Osteocyte (in vitro differentiated cells): Measurements from ENCODE around the gene EGFR. TPM values are rescaled to one million over a fixed set of nuclear protein-coding genes. Genes with fewer than 3 reads are reported as not detected.
A peak's percentile ranks its signal among the peaks of the same experiment; 100 is the strongest.

Source experiments
- DNase-seq: peaks from one replicate; pipeline ENCODE4 v3.0.0; 2021; ENCODE audit warnings: mixed read lengths; ENCODE audit not compliant: unreplicated experiment; ENCODE audit errors: extremely low spot score
- H3K27ac Mint-ChIP-seq: one replicate; pipeline ENCODE4 v1.8.0; 2021; ENCODE audit warnings: mild to moderate bottlenecking, mixed read lengths; ENCODE audit not compliant: unreplicated experiment
- H3K27me3 Mint-ChIP-seq: one replicate; pipeline ENCODE4 v1.8.0; 2021; ENCODE audit warnings: mixed read lengths; ENCODE audit not compliant: unreplicated experiment
- H3K36me3 Mint-ChIP-seq: one replicate; pipeline ENCODE4 v1.8.0; 2021; ENCODE audit warnings: mixed read lengths; ENCODE audit not compliant: unreplicated experiment
- H3K4me1 Mint-ChIP-seq: one replicate; pipeline ENCODE4 v1.8.0; 2021; ENCODE audit warnings: mixed read lengths; ENCODE audit not compliant: unreplicated experiment
- H3K4me3 Mint-ChIP-seq: one replicate; pipeline ENCODE4 v1.8.0; 2021; ENCODE audit warnings: mild to moderate bottlenecking, moderate library complexity, mixed read lengths; ENCODE audit not compliant: unreplicated experiment
- H3K9me3 Mint-ChIP-seq: one replicate; pipeline ENCODE4 v1.8.0; 2021; ENCODE audit warnings: mixed read lengths; ENCODE audit not compliant: unreplicated experiment
- total RNA-seq: library from RNA; stranded (reverse); gene quantifications from 2 replicates; pipeline ENCODE4 v1.2.1, GENCODE V29; 2021
- TF ChIP-seq, protein P1 (sequence below): fragments of 200-600 bp; sonication (generic); IDR thresholded peaks from 2 replicates; pipeline ENCODE4 v1.5.0; 2021; ENCODE audit warnings: antibody characterized with exemption, mild to moderate bottlenecking, moderate library complexity

Gene EGFR
- total RNA-seq, 1 donor from 2014 or later = 56.5 TPM

DNA sequence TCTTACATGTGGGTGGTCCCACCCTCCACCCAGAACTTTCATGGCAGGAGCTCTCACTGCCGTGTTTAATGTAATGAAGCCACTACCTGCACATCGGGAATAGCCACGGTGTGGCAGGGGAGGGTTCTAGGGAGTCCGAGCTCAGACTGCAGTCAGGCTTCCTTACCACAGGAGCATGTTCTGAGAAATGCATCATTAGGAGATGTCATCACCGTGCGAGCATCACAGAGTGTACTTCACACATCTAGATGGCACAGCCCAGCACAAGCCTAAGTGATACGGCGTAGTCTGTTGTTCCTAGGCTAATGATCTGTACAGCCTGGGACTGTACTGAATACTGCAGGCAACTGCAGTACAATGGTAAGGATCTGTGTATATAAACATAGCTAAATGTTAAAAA is 193.4 kb downstream of the EGFR start:
- Mint-ChIP-seq H3K4me3 (no peak overlapping the region), H3K27me3 (no peaks in the 10 kb centered on the region), H3K36me3 (peaks cover 11% of the 10 kb centered on the region), H3K4me1 (peaks cover 46% of the 10 kb centered on the region), H3K9me3 (no peaks in the 10 kb centered on the region), H3K27ac (peak overlapping the region; percentile 75)
- TF ChIP-seq, protein P1, sequence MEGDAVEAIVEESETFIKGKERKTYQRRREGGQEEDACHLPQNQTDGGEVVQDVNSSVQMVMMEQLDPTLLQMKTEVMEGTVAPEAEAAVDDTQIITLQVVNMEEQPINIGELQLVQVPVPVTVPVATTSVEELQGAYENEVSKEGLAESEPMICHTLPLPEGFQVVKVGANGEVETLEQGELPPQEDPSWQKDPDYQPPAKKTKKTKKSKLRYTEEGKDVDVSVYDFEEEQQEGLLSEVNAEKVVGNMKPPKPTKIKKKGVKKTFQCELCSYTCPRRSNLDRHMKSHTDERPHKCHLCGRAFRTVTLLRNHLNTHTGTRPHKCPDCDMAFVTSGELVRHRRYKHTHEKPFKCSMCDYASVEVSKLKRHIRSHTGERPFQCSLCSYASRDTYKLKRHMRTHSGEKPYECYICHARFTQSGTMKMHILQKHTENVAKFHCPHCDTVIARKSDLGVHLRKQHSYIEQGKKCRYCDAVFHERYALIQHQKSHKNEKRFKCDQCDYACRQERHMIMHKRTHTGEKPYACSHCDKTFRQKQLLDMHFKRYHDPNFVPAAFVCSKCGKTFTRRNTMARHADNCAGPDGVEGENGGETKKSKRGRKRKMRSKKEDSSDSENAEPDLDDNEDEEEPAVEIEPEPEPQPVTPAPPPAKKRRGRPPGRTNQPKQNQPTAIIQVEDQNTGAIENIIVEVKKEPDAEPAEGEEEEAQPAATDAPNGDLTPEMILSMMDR = no peak
- DNase-seq = no peak

DNA sequence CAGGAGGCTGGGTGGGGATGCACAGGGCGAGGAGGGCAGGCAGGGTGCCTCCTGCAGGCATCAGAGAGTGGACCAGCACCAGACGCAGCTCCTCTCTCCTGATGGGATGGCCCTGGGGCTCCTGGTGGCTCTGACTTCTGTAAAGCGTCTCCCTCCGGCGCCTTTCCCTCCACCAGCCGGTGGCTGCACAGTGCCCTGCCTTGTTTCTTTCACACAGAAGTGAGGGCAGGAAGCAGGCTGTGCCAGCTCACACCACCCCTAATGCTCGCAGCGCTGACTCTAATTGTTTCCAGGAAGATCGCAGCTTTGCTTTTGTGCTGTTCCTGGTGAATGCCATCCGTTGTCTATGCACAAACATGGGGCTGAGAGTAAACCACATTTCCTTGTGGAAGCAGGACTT is 194.0 kb downstream of the EGFR start:
- TF ChIP-seq, protein P1 = no peak
- H3K27ac Mint-ChIP-seq = no peak overlapping the region
- no peak for DNase-seq
- no peak overlapping the region for H3K4me3 Mint-ChIP-seq
- peaks cover 46% of the 10 kb centered on the region for H3K4me1 Mint-ChIP-seq
- H3K36me3 Mint-ChIP-seq = peaks cover 11% of the 10 kb centered on the region
- H3K9me3 Mint-ChIP-seq = no peaks in the 10 kb centered on the region
- H3K27me3 Mint-ChIP-seq = no peaks in the 10 kb centered on the region

GRCh38 chr7:55214707-55215106 is 195.9 kb downstream of the EGFR start:
- TF ChIP-seq, protein P1 = no peak
- H3K36me3 Mint-ChIP-seq = peaks cover under 1% of the 10 kb centered on the region
- H3K27me3 Mint-ChIP-seq = no peaks in the 10 kb centered on the region
- H3K4me3 Mint-ChIP-seq = no peak overlapping the region
- no peaks in the 10 kb centered on the region for H3K9me3 Mint-ChIP-seq
- no peak for DNase-seq
- no peak overlapping the region for H3K27ac Mint-ChIP-seq
- H3K4me1 Mint-ChIP-seq = peaks cover 43% of the 10 kb centered on the region

GRCh38 chr7:55223023-55223422 is 204.2 kb downstream of the EGFR start:
- Mint-ChIP-seq H3K36me3 (no peaks in the 10 kb centered on the region), H3K27me3 (peaks cover 7% of the 10 kb centered on the region), H3K9me3 (peaks cover 18% of the 10 kb centered on the region), H3K4me1 (no peaks in the 10 kb centered on the region), H3K4me3 (no peak overlapping the region), H3K27ac (no peak overlapping the region)
- TF ChIP-seq, protein P1 = no peak
- DNase-seq = no peak

DNA sequence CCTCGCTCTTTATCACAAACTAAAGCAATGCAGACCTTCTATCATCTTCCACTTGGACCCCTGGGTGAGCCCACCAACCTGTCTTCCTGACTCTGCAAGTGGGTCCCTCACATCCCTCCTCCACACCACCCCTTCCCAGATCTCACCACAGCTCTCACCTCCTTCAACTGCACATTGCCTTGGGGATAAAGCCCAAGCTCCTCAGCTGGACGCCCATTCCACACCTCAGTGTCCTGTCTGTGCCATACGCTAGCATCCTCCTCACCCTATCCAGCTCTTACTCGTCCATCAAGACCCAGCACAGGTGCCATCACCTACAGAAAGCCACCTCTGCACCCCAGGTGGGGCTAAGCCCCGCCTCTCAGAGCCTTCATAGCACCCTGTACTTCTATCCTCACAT is 205.3 kb downstream of the EGFR start:
- Mint-ChIP-seq H3K4me3 (no peak overlapping the region), H3K36me3 (peaks cover 3% of the 10 kb centered on the region)

More for the DNA sequence above, 205.3 kb downstream of the EGFR start:
- peaks cover 9% of the 10 kb centered on the region for H3K27me3 Mint-ChIP-seq
- peak; percentile 53 for DNase-seq
- peaks cover 24% of the 10 kb centered on the region for H3K9me3 Mint-ChIP-seq
- H3K27ac Mint-ChIP-seq = no peak overlapping the region
- TF ChIP-seq, protein P1 = no peak
- no peaks in the 10 kb centered on the region for H3K4me1 Mint-ChIP-seq
